OCI-LY1 (cell line): ENCODE data around the gene LTA.

Source experiments
- H2AFZ ChIP-seq: fragments of 200-600 bp; sonication (generic), shearing (Covaris generic); 2 replicates; pipeline ENCODE4 v1.6.0; 2014; ENCODE audit warnings: antibody characterized with exemption, mild to moderate bottlenecking, low read length
- H3F3A ChIP-seq: fragments of 200-600 bp; sonication (generic), shearing (Covaris generic); 2 replicates; pipeline ENCODE4 v1.6.0; 2014; ENCODE audit warnings: mild to moderate bottlenecking, antibody characterized with exemption, low read length, moderate library complexity; ENCODE audit not compliant: insufficient read depth
- H3K27ac ChIP-seq: fragments of 200-600 bp; sonication (generic); 2 replicates; pipeline ENCODE4 v1.5.1; 2014; ENCODE audit warnings: low read length, mixed run types, mild to moderate bottlenecking, low read depth; ENCODE audit not compliant: poor library complexity, severe bottlenecking
- H3K27me3 ChIP-seq: fragments of 200-600 bp; sonication (generic); 2 replicates; pipeline ENCODE4 v1.6.0; 2014; ENCODE audit warnings: antibody characterized with exemption, mild to moderate bottlenecking, low read length, moderate library complexity; ENCODE audit not compliant: insufficient read depth
- H3K36me3 ChIP-seq: fragments of 200-600 bp; sonication (generic); 2 replicates; pipeline ENCODE4 v1.6.1; 2014; ENCODE audit warnings: mild to moderate bottlenecking, antibody characterized with exemption, low read length, moderate library complexity, mixed read lengths; ENCODE audit not compliant: insufficient read depth
- H3K4me1 ChIP-seq: fragments of 200-600 bp; sonication (generic); 2 replicates; pipeline ENCODE4 v1.5.1; 2014; ENCODE audit warnings: mild to moderate bottlenecking, low read length, moderate library complexity; ENCODE audit not compliant: insufficient read depth, severe bottlenecking
- H3K4me2 ChIP-seq: fragments of 200-600 bp; sonication (generic), shearing (Covaris generic); 2 replicates; pipeline ENCODE4 v1.6.1; 2014; ENCODE audit warnings: low read length
- H3K4me3 ChIP-seq: fragments of 200-600 bp; sonication (generic); 2 replicates; pipeline ENCODE4 v1.5.1; 2014; ENCODE audit warnings: low read length, low read depth, mild to moderate bottlenecking, mixed read lengths; ENCODE audit not compliant: poor library complexity, severe bottlenecking
- H3K79me2 ChIP-seq: fragments of 200-600 bp; shearing (Covaris generic); 2 replicates; pipeline ENCODE4 v1.6.1; 2016; ENCODE audit warnings: mixed run types, low read length, mixed read lengths; ENCODE audit not compliant: insufficient read depth
- H3K9ac ChIP-seq: fragments of 200-600 bp; sonication (generic), shearing (Covaris generic); 2 replicates; pipeline ENCODE4 v1.6.1; 2014; ENCODE audit warnings: mild to moderate bottlenecking, low read length, mixed read lengths
- H3K9me2 ChIP-seq: fragments of 200-600 bp; sonication (generic), shearing (Covaris generic); 2 replicates; pipeline ENCODE4 v1.6.1; 2014; ENCODE audit warnings: low read depth, mild to moderate bottlenecking, low read length, mixed read lengths
- H3K9me3 ChIP-seq: fragments of 200-600 bp; shearing (Covaris generic); 2 replicates; pipeline ENCODE4 v1.6.1; 2014; ENCODE audit warnings: low read length, mixed read lengths
- H4K20me1 ChIP-seq: fragments of 200-600 bp; sonication (generic), shearing (Covaris generic); 2 replicates; pipeline ENCODE4 v1.6.0; 2016; ENCODE audit warnings: mild to moderate bottlenecking, low read length; ENCODE audit not compliant: insufficient read depth
- CTCF ChIP-seq: fragments of 200-600 bp; sonication (generic), shearing (Covaris generic); IDR thresholded peaks from 2 replicates; pipeline ENCODE4 v1.5.1; 2017; ENCODE audit warnings: mild to moderate bottlenecking, antibody characterized with exemption, low read length, moderate library complexity, mixed read lengths
- EZH2 ChIP-seq: fragments of 200-600 bp; sonication (generic), shearing (Covaris generic); IDR thresholded peaks from 2 replicates; pipeline ENCODE4 v1.8.0; 2017; ENCODE audit warnings: borderline replicate concordance, mixed run types, mild to moderate bottlenecking, antibody characterized with exemption, low read length, moderate library complexity, mixed read lengths

LTA gene

GRCh38 chr6:31572041-31572911, at the start of gene LTA:
TSS of gene LTA (plus strand) at chr6:31572289. CDS start at chr6:31572743, 454 bp downstream.
- Histone ChIP-seq H3K4me1 (peaks cover 73% of the 10 kb centered on the region), H3K27ac (peak within 1 kb of the TSS; percentile 54), H3K4me3 (peak within 1 kb of the TSS; percentile 57), H3K9me2 (no peaks in the 10 kb centered on the region), H4K20me1 (no peaks in the 10 kb centered on the region), H3K36me3 (no peaks in the 10 kb centered on the region), H3K9me3 (no peaks in the 10 kb centered on the region), H3K27me3 (no peaks in the 10 kb centered on the region), H3K9ac (peak within 1 kb of the TSS; percentile 67), H3K4me2 (peak within 1 kb of the TSS; percentile 66), H2AFZ (no peak within 1 kb of the TSS; the same call in 1 of the 2 replicates), H3F3A (no peaks in the 10 kb centered on the region), H3K79me2 (no peaks in the 10 kb centered on the region)
- no peak for TF ChIP-seq EZH2
- no peak; the same call in 1 of the 2 replicates for TF ChIP-seq CTCF

- no peak overlapping the region for H3K4me2 ChIP-seq
- H3K9me2 ChIP-seq, result no peaks in the 10 kb centered on the region
- H3F3A ChIP-seq, result peaks cover 5% of the 10 kb centered on the region; the same call in 1 of the 2 replicates
- no peak for TF ChIP-seq EZH2
- no peak for TF ChIP-seq CTCF
- no peak overlapping the region for H2AFZ ChIP-seq
- H3K36me3 ChIP-seq, result peaks cover 13% of the 10 kb centered on the region
- H3K9me3 ChIP-seq, result no peaks in the 10 kb centered on the region
- H3K9ac ChIP-seq, result no peak overlapping the region
- H4K20me1 ChIP-seq, result no peaks in the 10 kb centered on the region
- H3K79me2 ChIP-seq, result no peaks in the 10 kb centered on the region
- H3K4me3 ChIP-seq, result no peak overlapping the region
- H3K4me1 ChIP-seq, result no peaks in the 10 kb centered on the region
- no peaks in the 10 kb centered on the region; the same call in 1 of the 2 replicates for H3K27me3 ChIP-seq
- H3K27ac ChIP-seq, result no peak overlapping the region
Measured at GRCh38 chr6:31525553-31525931, 46.5 kb upstream of the LTA start.

- Histone ChIP-seq H3K27me3 (no peaks in the 10 kb centered on the region; the same call in 1 of the 2 replicates), H3F3A (peaks cover 10% of the 10 kb centered on the region; the same call in 1 of the 2 replicates), H3K4me3 (no peak overlapping the region), H3K9me3 (no peaks in the 10 kb centered on the region), H3K4me1 (no peaks in the 10 kb centered on the region), H3K36me3 (peaks cover 18% of the 10 kb centered on the region), H3K9ac (no peak overlapping the region), H3K9me2 (no peaks in the 10 kb centered on the region), H3K4me2 (no peak overlapping the region), H3K79me2 (no peaks in the 10 kb centered on the region), H4K20me1 (no peaks in the 10 kb centered on the region), H2AFZ (no peak overlapping the region), H3K27ac (no peak overlapping the region)
- TF ChIP-seq CTCF (no peak), EZH2 (no peak)
Measured at GRCh38 chr6:31525932-31526591, 46.0 kb upstream of the LTA start.
